DND-41 (cell line): ENCODE measurements around the gene MINDY4.

Source experiments
- ATAC-seq: fragments of 200-7000 bp; cut with Tn5 transposase; 3 replicates; pipeline ENCODE4 v1.9.1; 2021; ENCODE audit warnings: low read depth; ENCODE audit not compliant: insufficient read depth
- DNase-seq: peaks from one replicate; pipeline ENCODE4 v3.0.0-alpha.2; 2020
- H2AFZ ChIP-seq: 2 replicates; pipeline ENCODE4 v1.6.0; 2012; ENCODE audit warnings: low read depth, low read length
- H3K27ac ChIP-seq: 2 replicates; pipeline ENCODE4 v1.5.1; 2012; ENCODE audit warnings: low read length, inconsistent platforms
- H3K27me3 ChIP-seq: fragments of 200-600 bp; sonication (generic); 2 replicates; pipeline ENCODE4 v1.6.0; 2012; ENCODE audit warnings: low read length, mild to moderate bottlenecking, inconsistent platforms; ENCODE audit not compliant: insufficient read depth, poor library complexity
- H3K36me3 ChIP-seq: 2 replicates; pipeline ENCODE4 v1.5.1; 2012; ENCODE audit warnings: low read length, inconsistent platforms; ENCODE audit not compliant: insufficient read depth
- H3K4me1 ChIP-seq: 2 replicates; pipeline ENCODE4 v1.5.1; 2012; ENCODE audit warnings: mild to moderate bottlenecking, low read length; ENCODE audit not compliant: insufficient read depth
- H3K4me2 ChIP-seq: 2 replicates; pipeline ENCODE4 v1.6.0; 2012; ENCODE audit warnings: mild to moderate bottlenecking, moderate library complexity, low read length, inconsistent platforms; ENCODE audit not compliant: insufficient read depth
- H3K4me3 ChIP-seq, 2 experiments: fragments of 200-600 bp in 1 of 2; shearing (Covaris generic) in 1 of 2; 2 replicates each; pipeline ENCODE4 v1.5.1; 2012 to 2016; ENCODE audit warnings: inconsistent platforms in 2 of 2, low read length in 2 of 2, mild to moderate bottlenecking in 2 of 2, low read depth in 1 of 2, moderate library complexity in 1 of 2
- H3K79me2 ChIP-seq: 2 replicates; pipeline ENCODE4 v1.6.0; 2012; ENCODE audit warnings: low read length, inconsistent platforms; ENCODE audit not compliant: insufficient read depth
- H3K9ac ChIP-seq: 2 replicates; pipeline ENCODE4 v1.6.0; 2012; ENCODE audit warnings: low read depth, mild to moderate bottlenecking, inconsistent platforms, low read length, moderate library complexity
- H3K9me3 ChIP-seq: 2 replicates; pipeline ENCODE4 v1.5.1; 2012; ENCODE audit warnings: low read length, moderate library complexity, mild to moderate bottlenecking, inconsistent platforms; ENCODE audit not compliant: insufficient read depth, severe bottlenecking
- H4K20me1 ChIP-seq: 2 replicates; pipeline ENCODE4 v1.6.0; 2012; ENCODE audit warnings: low read length; ENCODE audit not compliant: insufficient read depth
- CTCF ChIP-seq: IDR thresholded peaks from 2 replicates; pipeline ENCODE4 v1.5.1; 2012; ENCODE audit warnings: borderline replicate concordance, low read length, moderate library complexity, mild to moderate bottlenecking; ENCODE audit not compliant: poor library complexity, severe bottlenecking; ENCODE audit errors: extremely low read depth
- EZH2 ChIP-seq: IDR thresholded peaks from 3 replicates; pipeline ENCODE4 v1.6.1; 2012; ENCODE audit warnings: borderline replicate concordance, low read depth, mild to moderate bottlenecking, moderate library complexity, low read length, inconsistent platforms; ENCODE audit not compliant: severe bottlenecking

MINDY4 gene

GRCh38 chr7:30775992-30776391 lies 4.8 kb downstream of the MINDY4 start:
- Histone ChIP-seq H3K79me2 (no peaks in the 10 kb centered on the region), H3K9ac (no peak overlapping the region), H3K9me3 (no peaks in the 10 kb centered on the region), H4K20me1 (no peaks in the 10 kb centered on the region), H3K4me2 (no peak overlapping the region), H3K27ac (no peak overlapping the region), H3K4me1 (peaks cover 10% of the 10 kb centered on the region), H3K36me3 (no peaks in the 10 kb centered on the region), H2AFZ (no peak overlapping the region), H3K4me3 (no peak overlapping the region), H3K27me3 (no peaks in the 10 kb centered on the region)
- TF ChIP-seq EZH2 (no peak), CTCF (no peak)
- no peak for ATAC-seq
- DNase-seq = no peak

- H4K20me1 ChIP-seq = no peaks in the 10 kb centered on the region
- no peak overlapping the region for H3K4me2 ChIP-seq
- H3K36me3 ChIP-seq = peaks cover 2% of the 10 kb centered on the region; the same call in 1 of the 2 replicates
- no peak for TF ChIP-seq EZH2
- H3K4me3 ChIP-seq = no peak overlapping the region
- H3K79me2 ChIP-seq = no peaks in the 10 kb centered on the region
- no peak overlapping the region for H3K9ac ChIP-seq
- H2AFZ ChIP-seq = no peak overlapping the region
- DNase-seq (no peak), ATAC-seq (no peak)
- H3K4me1 ChIP-seq = peaks cover 7% of the 10 kb centered on the region
- no peaks in the 10 kb centered on the region for H3K27me3 ChIP-seq
- no peak overlapping the region for H3K27ac ChIP-seq
- no peaks in the 10 kb centered on the region for H3K9me3 ChIP-seq
These were observed 5.8 kb downstream of the MINDY4 start for GRCh38 chr7:30776971-30777370.

GRCh38 chr7:30778255-30779025 lies 7.2 kb downstream of the MINDY4 start:
- Histone ChIP-seq H3K4me3 (no peak overlapping the region), H3K79me2 (no peaks in the 10 kb centered on the region), H3K27me3 (no peaks in the 10 kb centered on the region), H4K20me1 (no peaks in the 10 kb centered on the region), H3K9ac (no peak overlapping the region), H3K27ac (no peak overlapping the region), H3K4me2 (no peak overlapping the region), H3K36me3 (peaks cover 14% of the 10 kb centered on the region), H3K4me1 (no peaks in the 10 kb centered on the region), H3K9me3 (no peaks in the 10 kb centered on the region), H2AFZ (no peak overlapping the region)
- DNase-seq = no peak
- no peak for TF ChIP-seq EZH2
- no peak for TF ChIP-seq CTCF
- no peak for ATAC-seq

GRCh38 chr7:30779574-30779973 lies 8.4 kb downstream of the MINDY4 start:
- Histone ChIP-seq H3K36me3 (peaks cover 14% of the 10 kb centered on the region), H3K4me3 (no peak overlapping the region), H3K27me3 (no peaks in the 10 kb centered on the region), H3K27ac (no peak overlapping the region), H2AFZ (no peak overlapping the region), H3K79me2 (no peaks in the 10 kb centered on the region), H3K4me2 (no peak overlapping the region), H3K4me1 (no peaks in the 10 kb centered on the region), H3K9ac (no peak overlapping the region), H4K20me1 (no peaks in the 10 kb centered on the region), H3K9me3 (no peaks in the 10 kb centered on the region)
- DNase-seq (no peak), ATAC-seq (no peak)
- TF ChIP-seq EZH2 = no peak
- TF ChIP-seq CTCF = no peak
